IPS-NIHi7 (cell line): ENCODE data around the gene DNMT3B.

ENCODE experiments used
- DNase-seq: peaks from one replicate; pipeline ENCODE4 v3.0.0; 2012; ENCODE audit warnings: mixed read lengths; ENCODE audit errors: extremely low spot score

DNMT3B gene

DNA sequence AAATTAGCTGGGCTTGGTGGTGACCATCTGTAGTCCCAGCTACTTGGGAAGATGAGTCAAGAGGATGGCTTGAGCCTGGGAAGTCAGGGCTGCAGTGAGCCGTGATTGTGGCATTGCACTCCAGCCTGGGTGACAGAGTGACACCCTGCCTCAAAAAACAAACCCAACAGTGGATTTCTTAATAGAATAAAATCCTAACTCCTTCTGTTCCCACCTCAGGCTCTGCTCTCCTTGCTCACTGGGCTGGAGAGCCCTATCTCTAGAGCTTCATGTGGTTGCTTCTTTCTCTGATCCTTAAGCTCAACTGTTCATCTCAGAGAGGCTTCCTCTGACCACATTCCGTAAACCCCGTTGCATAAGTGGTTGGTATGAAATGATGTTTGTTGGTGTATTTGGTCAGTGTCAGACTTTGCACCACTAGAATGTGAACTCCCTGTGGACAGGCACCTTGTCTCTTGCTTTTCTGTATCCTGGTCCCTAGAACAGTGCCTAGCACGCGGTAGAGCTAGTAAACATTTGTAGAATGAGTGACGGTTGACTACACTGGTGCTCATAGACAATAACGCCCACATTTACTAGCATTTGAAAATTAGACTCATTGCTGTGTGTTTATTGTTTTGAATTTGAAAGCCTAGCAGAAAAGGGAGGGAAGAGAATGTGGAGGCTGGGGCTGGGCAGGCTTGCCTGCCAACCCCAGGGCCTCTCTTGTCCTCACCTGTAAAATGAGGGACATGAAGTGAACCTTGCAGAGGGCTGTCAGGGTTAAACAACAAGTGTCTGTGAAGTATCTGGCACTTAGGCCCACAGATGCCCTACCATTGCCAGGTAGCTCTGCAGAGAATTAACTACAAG lies 61.8 kb downstream of the DNMT3B start:
- no peak for DNase-seq

DNA sequence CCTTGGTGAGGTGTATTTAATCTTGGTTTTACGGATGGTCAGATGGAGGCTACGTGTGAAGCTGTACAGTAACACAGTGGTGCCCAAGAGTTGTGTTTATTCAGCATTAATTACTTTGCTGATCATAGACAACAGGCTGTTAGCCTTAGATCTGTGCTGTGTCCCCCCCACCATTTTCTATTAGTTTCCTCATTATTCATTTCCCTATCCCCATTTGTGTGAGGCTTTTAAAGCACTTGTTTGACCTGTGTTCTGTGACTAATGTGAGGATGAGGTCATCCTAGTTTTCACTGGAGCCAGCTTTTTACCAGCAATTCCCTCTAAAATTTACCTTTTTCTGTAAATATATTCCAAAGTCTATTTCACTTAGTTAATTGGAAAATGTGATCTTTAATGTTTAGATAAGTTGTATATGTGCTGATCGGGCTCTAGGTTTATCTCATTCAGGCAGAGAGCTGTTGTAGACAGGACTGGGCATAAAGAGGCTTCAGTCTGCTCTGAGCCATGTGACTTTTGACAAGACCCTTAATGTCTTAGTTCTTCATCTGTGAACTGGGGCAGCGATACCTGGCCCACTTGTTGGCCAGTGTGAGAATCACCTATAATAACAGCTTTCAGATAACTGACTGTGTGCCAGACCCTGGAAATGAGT lies 66.0 kb downstream of the DNMT3B start:
- DNase-seq = no peak

DNA sequence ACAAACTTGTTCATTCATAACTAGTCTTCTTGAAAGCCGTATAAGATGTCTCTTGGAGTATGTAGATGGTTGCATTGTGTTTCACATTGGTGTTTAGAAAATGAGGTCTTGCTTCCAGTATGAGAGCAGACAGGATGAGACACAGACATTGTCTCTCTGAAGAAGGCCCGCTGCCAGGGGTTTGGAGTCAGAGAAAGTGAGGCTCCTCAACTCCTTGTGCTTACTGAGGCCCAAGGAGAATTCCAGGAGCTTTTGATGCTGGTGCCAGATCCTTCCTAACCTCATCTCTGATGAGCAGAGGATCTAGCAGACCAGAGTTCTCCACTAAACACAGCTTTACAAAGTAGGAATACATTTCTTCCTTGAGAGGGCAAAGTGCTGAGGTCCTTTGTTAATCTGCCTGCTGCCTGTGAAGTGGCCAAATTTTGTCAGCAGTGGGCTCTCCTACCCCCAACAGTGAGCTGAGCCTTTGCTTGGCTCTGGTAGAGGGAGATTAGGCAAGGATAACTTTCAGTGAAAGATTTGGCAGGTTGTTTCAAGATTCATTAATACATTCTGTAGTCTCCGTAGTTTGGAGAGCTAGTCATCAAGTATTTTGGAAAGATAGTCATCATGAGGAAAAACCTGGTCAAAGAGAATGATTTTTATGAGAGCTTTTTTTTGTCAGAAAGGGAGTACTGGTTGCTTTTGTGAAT lies 67.3 kb downstream of the DNMT3B start:
- no peak for DNase-seq

DNA sequence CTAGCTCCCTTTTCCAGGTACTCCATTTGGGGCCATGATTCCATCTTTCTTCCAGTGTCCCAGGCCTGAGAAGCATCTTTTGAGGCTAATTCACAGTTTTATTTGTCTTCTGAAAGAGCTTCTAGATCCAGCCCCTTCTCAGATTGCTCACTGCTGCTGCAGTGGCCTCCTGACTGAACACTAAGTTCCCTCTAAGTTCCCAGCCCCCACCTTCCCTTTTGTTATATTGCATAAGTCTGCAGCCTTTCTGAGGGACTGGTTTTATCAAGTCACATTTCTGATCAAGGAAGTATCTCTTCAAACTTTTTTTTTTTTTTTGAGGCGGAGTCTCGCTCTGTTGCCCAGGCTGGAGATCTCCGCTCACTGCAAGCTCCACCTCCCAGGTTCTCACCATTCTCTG lies 68.3 kb downstream of the DNMT3B start:
- DNase-seq = no peak

DNA sequence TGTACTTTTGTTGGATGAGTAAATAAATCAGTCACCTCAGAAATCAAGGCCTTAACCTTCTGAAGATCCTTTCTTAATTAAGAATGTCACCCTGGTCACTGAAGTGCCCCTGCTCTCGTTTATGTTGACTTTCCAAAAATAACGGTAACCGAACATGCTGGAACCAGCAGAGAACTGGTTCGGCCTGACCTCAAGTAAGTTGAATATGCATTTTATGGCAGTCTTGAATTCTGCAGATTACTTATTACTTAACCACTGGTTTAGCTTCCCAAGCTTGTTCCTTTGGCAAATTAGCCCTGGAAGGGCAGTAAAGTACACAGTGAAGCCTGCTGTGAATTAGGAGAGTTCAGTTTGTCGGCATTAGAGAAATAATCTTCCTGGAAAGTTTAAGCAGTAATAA lies 69.8 kb downstream of the DNMT3B start:
- no peak for DNase-seq

DNA sequence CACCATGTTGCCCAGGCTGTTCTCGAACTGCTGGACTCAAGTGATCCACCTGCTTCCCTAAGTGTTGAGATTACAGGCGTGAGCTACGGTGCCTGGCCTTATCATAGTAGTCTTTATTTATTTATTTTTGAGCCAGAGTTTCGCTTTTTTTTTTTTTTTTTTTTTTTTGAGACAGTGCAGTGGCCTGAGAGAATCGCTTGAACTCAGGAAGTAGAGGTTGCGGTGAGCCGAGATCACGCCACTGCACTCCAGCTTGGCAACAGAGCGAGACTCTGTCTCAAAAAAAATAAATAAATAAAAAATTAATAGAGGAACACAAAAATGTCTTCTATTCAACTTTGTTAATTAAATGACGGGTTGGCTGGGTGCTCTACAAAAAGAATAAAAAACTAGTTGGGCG lies 70.5 kb downstream of the DNMT3B start:
- DNase-seq = no peak

DNA sequence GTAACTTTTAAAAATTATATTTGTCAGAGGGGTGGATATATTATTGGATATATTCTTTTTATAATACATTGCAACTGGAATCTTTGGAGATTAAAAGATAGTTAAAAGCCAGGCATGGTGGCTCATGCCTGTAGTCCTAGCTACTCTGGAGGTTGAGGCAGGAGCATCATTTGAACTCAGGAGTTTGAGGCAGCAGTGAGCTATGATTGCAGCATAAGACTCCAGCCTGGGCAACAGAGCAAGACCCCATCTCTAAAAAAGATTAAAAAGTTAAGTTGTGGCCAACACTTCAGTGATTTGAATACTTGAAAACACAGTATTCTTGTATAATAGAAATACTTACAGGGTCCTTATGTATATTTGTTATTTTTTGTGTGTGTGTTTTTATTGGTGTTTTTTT lies 72.8 kb downstream of the DNMT3B start:
- no peak for DNase-seq

DNA sequence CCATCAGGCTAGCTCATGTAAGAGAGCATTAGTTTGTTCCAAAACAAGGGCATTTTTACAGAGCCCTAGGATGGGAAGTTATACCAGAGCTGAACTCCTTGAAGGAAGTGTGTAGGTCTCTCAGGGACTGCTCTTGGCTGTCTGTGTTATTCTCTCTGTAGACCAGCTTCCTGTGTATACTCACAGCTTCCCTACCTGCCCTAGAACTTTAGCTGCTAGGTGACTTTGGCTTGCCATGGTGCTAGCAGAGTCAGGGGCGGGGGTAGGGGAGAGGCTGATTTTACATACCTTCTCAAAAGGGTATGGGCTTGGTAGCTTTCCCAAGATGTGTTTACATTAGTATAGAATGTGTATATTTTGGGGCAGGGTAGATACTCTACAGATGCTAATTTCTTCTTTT lies 75.0 kb downstream of the DNMT3B start:
- DNase-seq = no peak

DNA sequence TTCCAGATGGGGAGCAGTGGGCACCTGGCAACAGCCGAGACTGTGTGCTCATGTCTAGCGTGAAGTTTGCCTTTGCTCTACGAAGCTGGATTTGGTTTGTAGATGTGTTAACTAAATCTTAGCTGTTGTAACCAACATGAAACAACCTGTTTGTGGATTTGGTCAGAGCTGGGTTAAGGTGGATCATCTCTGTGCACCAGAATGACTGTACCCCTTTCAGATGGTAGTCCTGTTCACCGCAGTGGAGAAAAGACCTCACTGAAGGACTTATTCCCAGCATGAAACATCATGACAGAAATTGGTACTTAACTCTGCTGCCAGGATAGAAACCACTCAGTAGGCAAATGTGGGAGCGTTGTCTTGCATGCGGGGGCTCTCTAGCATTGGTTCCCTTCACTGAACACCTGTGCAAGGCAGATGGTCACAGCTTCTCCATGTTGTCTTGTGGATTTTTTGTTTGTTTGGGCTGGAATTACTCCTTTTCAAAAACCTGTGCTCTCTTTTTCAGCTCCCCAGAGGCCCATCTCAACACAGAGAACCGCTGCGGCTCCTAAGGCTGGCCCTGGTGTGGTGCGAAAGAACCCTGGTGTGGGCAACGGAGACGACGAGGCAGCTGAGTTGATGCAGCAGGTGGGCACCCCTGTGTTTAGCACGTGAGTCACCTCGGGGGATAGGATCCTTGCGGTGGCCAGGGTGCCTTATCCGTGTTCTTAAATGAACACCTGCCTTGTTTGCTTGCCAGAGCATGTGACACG lies 77.2 kb downstream of the DNMT3B start:
- DNase-seq = no peak

DNA sequence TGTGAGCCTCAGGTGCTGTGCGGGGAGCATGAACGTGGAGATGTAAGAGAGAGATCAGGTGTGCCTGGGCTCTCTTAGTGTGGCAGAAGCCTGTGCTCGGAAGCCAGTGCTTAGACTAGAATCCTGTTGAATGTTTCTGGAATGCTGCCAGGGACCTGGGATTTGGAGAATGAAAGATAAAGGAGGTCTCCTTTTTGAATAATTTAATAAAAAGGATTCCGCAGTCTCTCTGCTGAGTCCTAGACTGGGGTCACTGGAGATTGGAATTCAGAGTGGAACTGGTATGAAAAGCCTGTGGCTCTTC lies 77.7 kb downstream of the DNMT3B start:
- DNase-seq = no peak

DNA sequence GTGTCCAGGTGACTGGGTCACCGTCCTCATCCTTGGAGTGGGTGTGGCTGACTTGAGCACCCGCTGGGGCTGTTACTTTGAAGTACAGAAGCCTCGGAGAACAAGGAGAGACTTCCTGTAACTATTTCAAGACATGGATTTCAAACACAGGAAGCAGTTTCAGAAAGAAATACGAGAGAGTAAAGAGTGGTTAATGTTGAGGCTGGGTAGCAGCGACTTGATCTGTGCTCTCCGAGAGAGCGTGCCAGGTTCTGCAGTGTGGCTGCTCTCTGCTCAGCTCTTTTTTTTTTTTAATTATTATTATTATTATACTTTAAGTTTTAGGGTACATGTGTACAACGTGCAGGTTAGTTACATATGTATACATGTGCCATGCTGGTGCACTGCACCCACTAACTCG lies 79.0 kb downstream of the DNMT3B start:
- DNase-seq = no peak

DNA sequence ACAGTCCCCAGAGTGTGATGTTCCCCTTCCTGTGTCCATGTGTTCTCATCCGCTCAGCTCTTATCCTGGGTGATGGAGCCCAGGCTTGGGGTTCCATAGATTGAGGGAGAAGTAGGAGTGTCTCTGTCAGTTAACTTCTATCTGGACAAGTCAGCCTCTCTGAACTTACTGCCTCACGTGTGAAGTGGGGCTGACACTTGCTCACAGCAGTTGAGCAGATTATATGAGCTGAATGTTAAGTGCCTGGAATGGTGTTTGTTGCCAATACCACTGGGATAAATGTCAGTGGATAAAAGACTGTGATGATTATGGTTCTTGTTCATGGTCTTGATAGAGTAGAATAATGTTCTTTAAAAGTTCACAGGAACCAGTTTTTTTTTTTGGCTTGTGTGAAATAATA lies 79.4 kb downstream of the DNMT3B start:
- DNase-seq = no peak

DNA sequence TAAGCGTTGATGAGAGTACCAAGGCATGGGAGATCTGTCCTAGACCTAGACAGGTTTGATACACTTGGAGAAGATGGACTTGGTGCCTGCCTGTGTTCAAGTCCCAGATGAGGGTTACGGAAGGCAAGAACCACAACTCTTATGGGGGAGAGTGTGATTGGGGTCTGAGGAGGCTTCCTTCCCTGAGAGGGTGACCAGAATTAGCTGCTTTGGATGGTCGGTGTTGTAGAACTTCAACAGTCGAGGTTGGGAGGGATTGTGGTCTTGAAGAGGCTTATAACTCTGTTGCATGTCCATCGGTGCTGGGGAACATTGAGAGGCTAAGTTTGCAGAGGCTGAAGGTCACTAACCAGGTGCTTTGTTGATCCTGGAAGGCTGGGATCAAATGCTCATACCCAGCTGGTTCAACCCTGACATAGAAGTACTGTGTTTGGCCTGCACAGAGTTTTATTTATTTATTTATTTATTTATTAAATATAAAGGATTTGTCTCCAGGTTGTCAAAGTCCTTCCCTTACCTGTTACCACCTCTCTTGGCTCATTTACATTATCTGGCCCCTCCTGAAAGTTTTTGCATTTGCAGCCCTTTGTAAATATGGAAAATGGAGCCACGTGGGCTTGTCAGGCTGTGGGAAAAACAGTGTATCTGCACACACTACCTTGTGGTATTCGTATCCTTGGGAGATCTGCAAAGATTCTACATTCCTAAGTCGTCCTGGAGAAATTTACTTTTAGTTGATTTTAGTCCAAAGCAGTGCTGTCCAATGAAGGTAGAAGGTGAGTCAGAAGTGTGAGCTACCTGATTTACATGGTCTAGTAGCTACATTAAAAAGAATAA lies 80.7 kb downstream of the DNMT3B start:
- DNase-seq = no peak

DNA sequence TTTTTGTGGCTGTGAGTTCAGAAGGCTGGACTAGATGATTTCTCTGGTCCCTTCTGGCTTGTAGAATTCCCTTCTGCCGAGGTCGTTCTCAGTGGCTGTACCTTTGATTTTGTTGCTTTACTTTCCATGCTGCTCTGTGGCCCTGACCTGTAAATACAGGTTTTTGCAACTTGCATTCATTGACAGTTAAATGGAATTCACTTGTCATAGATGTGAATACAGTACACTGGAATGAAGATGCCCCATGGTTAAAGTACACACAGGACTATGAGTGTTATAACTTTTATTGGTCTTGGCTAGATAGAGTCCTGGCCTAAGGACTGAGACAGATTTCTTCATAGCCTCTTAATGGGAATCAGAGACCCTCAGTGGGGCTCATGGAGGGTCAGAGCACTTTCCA lies 83.6 kb downstream of the DNMT3B start:
- DNase-seq = no peak

DNA sequence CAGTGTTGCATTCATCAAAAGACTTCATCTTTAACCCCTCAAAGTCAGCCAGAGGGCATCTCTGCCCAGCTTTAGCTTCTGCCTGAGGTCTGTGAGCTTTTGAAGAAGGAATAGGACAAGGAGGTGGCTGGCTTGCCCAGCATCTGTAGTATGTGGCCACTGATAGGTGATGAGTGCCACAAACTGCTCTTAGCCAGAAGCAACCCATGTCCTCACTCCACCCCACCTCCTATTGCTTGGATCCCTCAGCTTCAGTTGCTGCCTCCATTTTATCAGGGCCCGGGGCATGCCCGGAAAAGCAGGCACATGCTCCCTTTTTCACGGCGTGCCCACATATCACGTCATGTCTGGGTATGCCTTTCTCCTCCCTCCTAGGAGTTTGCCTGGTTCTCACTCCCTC lies 84.7 kb downstream of the DNMT3B start:
- DNase-seq = no peak

DNA sequence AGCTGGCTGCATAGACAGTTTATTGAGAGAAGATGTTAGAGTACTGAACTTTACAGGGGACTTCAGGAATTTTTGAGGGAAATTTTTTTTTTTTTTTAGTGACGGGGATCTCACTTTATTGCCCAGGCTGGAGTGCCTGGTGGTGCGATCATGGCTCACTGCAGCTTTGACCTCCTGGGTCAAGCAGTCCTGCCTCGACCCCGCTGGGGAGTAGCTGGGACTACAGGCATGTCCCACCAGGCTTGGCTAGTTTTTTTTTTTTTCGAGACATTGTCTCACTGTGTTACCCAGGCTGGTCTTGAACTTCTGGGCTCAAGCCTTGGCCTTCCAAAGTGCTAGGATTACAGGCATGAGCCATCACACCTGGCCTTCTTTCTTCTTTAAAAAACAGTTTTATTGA lies 85.8 kb downstream of the DNMT3B start:
- no peak for DNase-seq

DNA sequence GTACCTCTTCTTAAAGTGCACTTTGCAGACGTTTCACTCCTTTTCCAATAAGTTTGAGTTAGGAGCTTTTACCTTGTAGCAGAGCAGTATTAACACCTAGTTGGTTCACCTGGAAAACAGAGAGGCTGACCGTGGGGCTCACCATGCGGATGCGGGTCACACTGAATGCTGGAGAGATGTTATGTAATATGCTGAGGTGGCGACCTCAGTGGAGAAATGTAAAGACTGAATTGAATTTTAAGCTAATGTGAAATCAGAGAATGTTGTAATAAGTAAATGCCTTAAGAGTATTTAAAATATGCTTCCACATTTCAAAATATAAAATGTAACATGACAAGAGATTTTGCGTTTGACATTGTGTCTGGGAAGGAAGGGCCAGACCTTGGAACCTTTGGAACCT lies 86.7 kb downstream of the DNMT3B start:
- DNase-seq = no peak

DNA sequence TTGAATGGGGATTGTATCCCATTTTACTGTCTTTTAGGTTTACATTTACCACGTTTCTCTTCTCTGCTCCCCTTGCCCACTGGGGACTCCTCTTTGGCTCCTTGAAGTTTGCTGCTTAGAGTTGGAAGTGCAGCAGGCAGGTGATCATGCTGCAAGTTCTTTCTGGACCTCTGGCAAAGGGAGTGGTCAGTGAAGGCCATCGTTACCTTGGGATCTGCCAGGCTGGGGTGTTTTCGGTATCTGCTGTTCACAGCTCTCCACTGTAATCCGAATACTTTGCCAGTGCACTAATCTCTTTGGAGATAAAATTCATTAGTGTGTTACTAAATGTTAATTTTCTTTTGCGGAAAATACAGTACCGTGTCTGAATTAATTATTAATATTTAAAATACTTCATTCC lies 87.4 kb downstream of the DNMT3B start:
- DNase-seq = no peak

DNA sequence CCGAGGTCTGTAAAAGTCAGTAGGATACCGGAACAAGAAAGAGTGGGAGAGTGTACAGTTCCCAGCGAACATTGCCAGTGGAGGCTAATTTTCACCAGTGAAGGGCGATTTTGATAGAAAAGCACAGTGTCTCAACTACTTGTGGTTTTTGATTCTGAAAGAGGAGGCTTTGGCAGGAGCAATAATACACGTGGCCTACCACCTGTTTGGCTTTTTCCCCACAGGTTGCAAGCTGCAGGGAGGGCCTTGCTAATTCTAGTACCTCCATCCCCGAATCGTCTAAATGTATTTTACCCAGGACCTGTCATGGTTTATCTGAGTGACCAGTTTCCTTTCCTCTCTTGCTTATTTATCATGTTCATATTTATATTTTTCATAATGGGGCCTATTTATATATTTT lies 93.2 kb downstream of the DNMT3B start:
- no peak for DNase-seq

DNA sequence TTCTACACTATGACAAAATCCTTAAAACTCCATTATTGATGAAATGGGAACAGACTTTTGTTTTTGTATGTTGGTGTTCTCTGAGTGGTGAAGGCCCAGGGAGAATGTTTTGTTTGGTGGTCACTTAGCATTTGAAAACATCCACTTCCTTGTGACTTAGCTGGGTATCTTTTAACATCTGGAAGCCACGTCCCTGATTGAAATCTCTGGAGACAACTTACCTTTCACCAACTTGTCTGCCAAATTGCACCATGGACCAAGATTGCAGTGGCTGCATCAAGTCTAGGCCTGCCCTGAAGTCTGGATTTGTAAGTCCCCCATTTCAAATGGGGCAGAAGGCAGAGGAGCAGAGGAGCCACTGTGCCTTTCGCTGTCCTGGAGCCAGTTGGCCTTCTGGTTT lies 96.0 kb downstream of the DNMT3B start:
- DNase-seq = peak; percentile 56
